Suprapubic skin (tissue), 4 donors: ENCODE results near the gene PTPRN2. TPM values are rescaled to one million over a fixed set of nuclear protein-coding genes. Genes with fewer than 3 reads are reported as not detected.

ENCODE experiments used
- DNase-seq, 2 donors: peaks; one replicate each; pipeline ENCODE4 v3.0.0-alpha.2; 2019; ENCODE audit warnings: low spot score in 2 of 2
- H3K27ac ChIP-seq: fragments of 200-600 bp; sonication (generic); one replicate; pipeline ENCODE4 v1.5.1; 2019
- H3K27me3 ChIP-seq: fragments of 200-600 bp; sonication (generic); one replicate; pipeline ENCODE4 v1.5.1; 2019
- H3K36me3 ChIP-seq: fragments of 200-600 bp; sonication (generic); one replicate; pipeline ENCODE4 v1.5.1; 2019
- H3K4me1 ChIP-seq: fragments of 200-600 bp; sonication (generic); one replicate; pipeline ENCODE4 v1.5.1; 2019
- H3K4me3 ChIP-seq: fragments of 200-600 bp; sonication (generic); one replicate; pipeline ENCODE4 v1.5.1; 2019; ENCODE audit warnings: mild to moderate bottlenecking
- H3K9me3 ChIP-seq: fragments of 200-600 bp; sonication (generic); one replicate; pipeline ENCODE4 v1.5.1; 2019
- CTCF ChIP-seq, 2 donors: fragments of 200-600 bp in 1 of 2; fragments of 450-650 bp in 1 of 2; sonication (generic) in 1 of 2; IDR thresholded peaks; one replicate each; pipeline ENCODE4 v1.5.1; 2016 to 2019; ENCODE audit warnings: antibody characterized with exemption in 2 of 2, mild to moderate bottlenecking in 1 of 2, moderate library complexity in 1 of 2
- EP300 ChIP-seq: sonication (generic); formaldehyde crosslinking; IDR thresholded peaks from one replicate; pipeline ENCODE4 v1.6.1; 2017; ENCODE audit warnings: antibody characterized with exemption
- POLR2A ChIP-seq, 2 donors: fragments of 450-650 bp; IDR thresholded peaks; one replicate each; pipeline ENCODE4 v1.6.1; 2017; ENCODE audit warnings: antibody characterized with exemption in 2 of 2, mild to moderate bottlenecking in 2 of 2, moderate library complexity in 2 of 2
- POLR2AphosphoS5 ChIP-seq, 3 donors: sonication (generic); formaldehyde crosslinking; IDR thresholded peaks; one replicate each; pipeline ENCODE4 v1.6.1; 2017; ENCODE audit warnings: antibody characterized with exemption in 3 of 3
- WGBS: methylation state at CpG from one replicate; pipeline ENCODE4 v1.1.5; 2018; 5-methylcytosine and 5-hydroxymethylcytosine counted together
- total RNA-seq, 4 donors: library from RNA; depleted of rRNA; stranded (reverse); fragments of >200 nt; gene quantifications; one replicate each; pipeline ENCODE4 v1.1.0, GENCODE V29; 2016

Gene PTPRN2
- total RNA-seq, 4 donors from 2014 or later, result 0.23 to 1.8 (median 1.3) TPM

- Histone ChIP-seq H3K9me3 (no peaks in the 10 kb centered on the region), H3K4me3 (no peak overlapping the region), H3K36me3 (no peaks in the 10 kb centered on the region), H3K4me1 (no peaks in the 10 kb centered on the region), H3K27ac (no peak overlapping the region), H3K27me3 (peaks cover 23% of the 10 kb centered on the region)
- TF ChIP-seq POLR2AphosphoS5 (IDR thresholded peaks at IDR 0.05) (no peak), CTCF (IDR thresholded peaks at IDR 0.05) (no peak), EP300 (no peak), POLR2A (IDR thresholded peaks at IDR 0.05) (no peak)
- WGBS, result 76% methylated on average over 9 of the region's 11 CpGs
- no peak for DNase-seq
These were observed 1073.3 kb downstream of the PTPRN2 start for GRCh38 chr7:157514306-157514705.

GRCh38 chr7:157513682-157514081 lies 1073.9 kb downstream of the PTPRN2 start:
- Histone ChIP-seq H3K36me3 (no peaks in the 10 kb centered on the region), H3K4me3 (no peak overlapping the region), H3K27me3 (peaks cover 17% of the 10 kb centered on the region), H3K4me1 (no peaks in the 10 kb centered on the region), H3K27ac (no peak overlapping the region), H3K9me3 (no peaks in the 10 kb centered on the region)
- TF ChIP-seq POLR2AphosphoS5 (IDR thresholded peaks at IDR 0.05) (no peak), EP300 (no peak), CTCF (IDR thresholded peaks at IDR 0.05) (no peak)
- DNase-seq, result no peak
- 88% methylated on average over 16 of the region's 16 CpGs for WGBS

GRCh38 chr7:157513162-157513621 lies 1074.4 kb downstream of the PTPRN2 start:
- WGBS, result 65% methylated on average over 18 of the region's 18 CpGs
- H3K9me3 ChIP-seq, result no peaks in the 10 kb centered on the region
- no peak for DNase-seq
- TF ChIP-seq POLR2A (IDR thresholded peaks at IDR 0.05) (no peak), EP300 (no peak), POLR2AphosphoS5 (IDR thresholded peaks at IDR 0.05) (no peak), CTCF (IDR thresholded peaks at IDR 0.05) (no peak)
- no peaks in the 10 kb centered on the region for H3K36me3 ChIP-seq
- H3K27ac ChIP-seq, result no peak overlapping the region
- H3K4me1 ChIP-seq, result no peaks in the 10 kb centered on the region
- H3K4me3 ChIP-seq, result no peak overlapping the region
- peaks cover 20% of the 10 kb centered on the region for H3K27me3 ChIP-seq

- 89% methylated on average over 2 of the region's 2 CpGs for WGBS
- no peak for DNase-seq
- no peak overlapping the region for H3K4me3 ChIP-seq
These were observed 1078.4 kb downstream of the PTPRN2 start for GRCh38 chr7:157509226-157509625.

GRCh38 chr7:157508477-157508881 lies 1079.1 kb downstream of the PTPRN2 start:
- no CpG with 5 or more reads among the region's 11 CpGs for WGBS
- H3K4me3 ChIP-seq, result no peak overlapping the region
- no peaks in the 10 kb centered on the region for H3K36me3 ChIP-seq
- DNase-seq, result no peak
- H3K4me1 ChIP-seq, result no peaks in the 10 kb centered on the region
- H3K9me3 ChIP-seq, result no peaks in the 10 kb centered on the region
- H3K27ac ChIP-seq, result no peak overlapping the region
- no peak for TF ChIP-seq POLR2AphosphoS5 (IDR thresholded peaks at IDR 0.05)
- TF ChIP-seq CTCF (IDR thresholded peaks at IDR 0.05), result no peak
- no peak for TF ChIP-seq EP300
- TF ChIP-seq POLR2A (IDR thresholded peaks at IDR 0.05), result no peak
- peaks cover 7% of the 10 kb centered on the region for H3K27me3 ChIP-seq

More at GRCh38 chr7:157509226-157509625, 1078.4 kb downstream of the PTPRN2 start:
- Histone ChIP-seq H3K4me1 (no peaks in the 10 kb centered on the region), H3K27ac (no peak overlapping the region), H3K27me3 (peaks cover 8% of the 10 kb centered on the region), H3K36me3 (no peaks in the 10 kb centered on the region), H3K9me3 (no peaks in the 10 kb centered on the region)
- no peak for TF ChIP-seq CTCF (IDR thresholded peaks at IDR 0.05)
- no peak for TF ChIP-seq POLR2AphosphoS5 (IDR thresholded peaks at IDR 0.05)
- TF ChIP-seq POLR2A (IDR thresholded peaks at IDR 0.05), result no peak
- no peak for TF ChIP-seq EP300
